ENCODE measurements around the gene ABHD17A. TPM values are rescaled to one million over a fixed set of nuclear protein-coding genes. Genes with fewer than 3 reads are reported as not detected.

The ABHD17A gene
- total RNA-seq, 1 experiment from 2014 or later: 68.2 TPM

DNA sequence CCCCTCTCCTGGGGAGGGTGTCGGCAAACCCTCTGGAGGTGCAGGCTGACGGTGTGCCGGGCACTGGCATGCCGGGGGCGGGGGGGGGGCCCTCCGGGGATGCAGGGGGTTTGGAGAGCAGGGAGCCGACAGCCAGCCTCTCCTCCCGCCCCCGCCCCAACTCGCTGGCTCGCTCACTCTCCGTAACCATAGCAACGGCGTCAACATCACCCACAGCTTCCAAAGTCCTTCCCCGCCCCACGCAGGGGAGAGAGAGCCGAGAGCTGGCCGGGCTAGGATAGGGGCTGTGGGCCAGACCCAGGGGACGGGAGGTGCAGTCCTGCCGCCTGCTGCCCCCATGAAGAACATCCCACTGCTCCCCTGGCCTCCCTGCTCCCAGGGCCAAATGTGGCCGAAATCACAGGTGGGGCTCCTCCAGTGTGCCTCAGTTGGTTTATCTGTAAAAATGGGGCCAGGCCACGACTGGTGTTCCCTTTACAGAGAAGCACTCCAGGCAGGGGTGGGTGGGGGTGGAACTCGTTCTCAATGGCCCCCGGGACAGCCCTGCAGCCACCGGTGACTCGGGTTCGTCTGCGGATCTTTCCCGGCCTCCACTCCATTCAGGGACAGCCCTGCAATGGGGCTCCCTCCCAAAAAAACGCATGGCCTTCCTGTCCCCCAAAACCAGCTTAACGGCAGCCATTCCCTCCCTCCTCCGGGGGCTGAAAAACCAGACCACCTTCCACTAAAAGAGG lies 25.1 kb downstream of the ABHD17A start:
- Histone ChIP-seq H3K27me3 (ENCODE audit: insufficient read depth, low read length) (no peaks in the 10 kb centered on the region), H3K9me3 (ENCODE audit: control insufficient read depth in 1 of 2, insufficient read depth in 1 of 2, low read depth in 1 of 2, low read length in 2 of 2) (no peaks in the 10 kb centered on the region), H3K9ac (ENCODE audit: low read length) (peak overlapping the region; percentile 97), H2AFZ (ENCODE audit: low read depth, low read length, poor library complexity, severe bottlenecking) (no peak overlapping the region), H3K9me2 (ENCODE audit: insufficient read depth) (no peaks in the 10 kb centered on the region), H3K27ac (ENCODE audit: low read depth, low read length) (peak overlapping the region; percentile 99), H3K36me3 (ENCODE audit: control insufficient read depth in 1 of 2, insufficient read depth in 2 of 2, low read length in 2 of 2) (0 out of 4 replicates have a peak, but pooled peaks cover 0 to 4% of the 10 kb centered on the region in 2 experiments), H3K4me3 (replicated peaks in 1 of 2; ENCODE audit: low read depth in 1 of 2, low read length in 2 of 2) (peak overlapping the region in 1 of 2 experiments; percentile 94; a peak in 2 of 4 replicates), H3K79me2 (ENCODE audit: insufficient read depth, low read length) (peaks cover 74% of the 10 kb centered on the region), H4K20me1 (ENCODE audit: insufficient read depth) (no peaks in the 10 kb centered on the region; the same call in 1 of the 2 replicates), H3K4me2 (ENCODE audit: low read length) (peak overlapping the region; percentile 91), H3K4me1 (ENCODE audit: control insufficient read depth in 1 of 2, insufficient read depth in 2 of 2, low read length in 2 of 2) (peaks cover 62 to 79% of the 10 kb centered on the region in 2 experiments)
- CTCF ChIA-PET: no interaction called here
- POLR2A ChIA-PET: interaction anchor here (0.7 kb wide), 1 partner anchor 532 kb away, joined by 4 read pairs; no protein-coding TSS in a partner anchor
- ATAC-seq: no peak
- intact Hi-C loops (cut with micrococcal nuclease): no loop called here
- TF ChIP-seq, protein P1, sequence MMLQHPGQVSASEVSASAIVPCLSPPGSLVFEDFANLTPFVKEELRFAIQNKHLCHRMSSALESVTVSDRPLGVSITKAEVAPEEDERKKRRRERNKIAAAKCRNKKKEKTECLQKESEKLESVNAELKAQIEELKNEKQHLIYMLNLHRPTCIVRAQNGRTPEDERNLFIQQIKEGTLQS (IDR thresholded peaks at IDR 0.05): no peak
- TF ChIP-seq SIN3A (IDR thresholded peaks at IDR 0.05; ENCODE audit: low read depth) (no peak), EGR1 (IDR thresholded peaks at IDR 0.05; ENCODE audit: low read depth) (no peak), FOSL1 (IDR thresholded peaks at IDR 0.05; ENCODE audit: low read depth) (no peak), ELF1 (IDR thresholded peaks at IDR 0.05; ENCODE audit: borderline replicate concordance, low read depth) (no peak), POLR2AphosphoS5 (IDR thresholded peaks at IDR 0.05; ENCODE audit: low read depth, low read length) (no peak), EZH2 (IDR thresholded peaks at IDR 0.05) (no peak), YY1 (IDR thresholded peaks at IDR 0.05; ENCODE audit: extremely low read depth, insufficient replicate concordance, low read depth, low read length) (no peak), SRF (IDR thresholded peaks at IDR 0.05; ENCODE audit: low read depth) (no peak), POLR2A (IDR thresholded peaks at IDR 0.05; ENCODE audit: borderline replicate concordance, extremely low read depth, insufficient read depth, insufficient read length) (no peak), CEBPB (IDR thresholded peaks at IDR 0.05; ENCODE audit: low read depth) (no peak), SP1 (IDR thresholded peaks at IDR 0.05; ENCODE audit: low read depth) (no peak), MAX (IDR thresholded peaks at IDR 0.05) (no peak), CBX3 (IDR thresholded peaks at IDR 0.05; ENCODE audit: low read depth) (no peak), ZNF274 (IDR thresholded peaks at IDR 0.05; ENCODE audit: low read depth, low read length) (no peak), EZH2phosphoT487 (IDR thresholded peaks at IDR 0.05; ENCODE audit: borderline replicate concordance) (no peak)
- BruUV-seq (replicated peaks): no TSS peak
- RAD21 ChIA-PET (ENCODE audit: low non-redundant PET in 1 of 2, low total read pairs in 2 of 2, uncharacterized antibody in 2 of 2, unreplicated experiment in 2 of 2): no interaction called here
- no peak for DNase-seq (ENCODE audit: low read depth, low spot score)
